Umbilical cord (tissue), 2 donors: Measurements from ENCODE around the gene ZSCAN10. TPM values are rescaled to one million over a fixed set of nuclear protein-coding genes. Genes with fewer than 3 reads are reported as not detected.

Experiments
- DNase-seq: peaks from one replicate; pipeline ENCODE4 v3.0.0-alpha.2; 2015; ENCODE audit warnings: low spot score
- total RNA-seq: library from RNA; depleted of rRNA; stranded (reverse); fragments of >200 nt; gene quantifications from one replicate; pipeline ENCODE4 v1.2.3, GENCODE V29; 2014; ENCODE audit warnings: low replicate concordance; ENCODE audit not compliant: insufficient read depth

ZSCAN10 gene
- total RNA-seq, 1 donor from 2014 or later, result not detected

DNA sequence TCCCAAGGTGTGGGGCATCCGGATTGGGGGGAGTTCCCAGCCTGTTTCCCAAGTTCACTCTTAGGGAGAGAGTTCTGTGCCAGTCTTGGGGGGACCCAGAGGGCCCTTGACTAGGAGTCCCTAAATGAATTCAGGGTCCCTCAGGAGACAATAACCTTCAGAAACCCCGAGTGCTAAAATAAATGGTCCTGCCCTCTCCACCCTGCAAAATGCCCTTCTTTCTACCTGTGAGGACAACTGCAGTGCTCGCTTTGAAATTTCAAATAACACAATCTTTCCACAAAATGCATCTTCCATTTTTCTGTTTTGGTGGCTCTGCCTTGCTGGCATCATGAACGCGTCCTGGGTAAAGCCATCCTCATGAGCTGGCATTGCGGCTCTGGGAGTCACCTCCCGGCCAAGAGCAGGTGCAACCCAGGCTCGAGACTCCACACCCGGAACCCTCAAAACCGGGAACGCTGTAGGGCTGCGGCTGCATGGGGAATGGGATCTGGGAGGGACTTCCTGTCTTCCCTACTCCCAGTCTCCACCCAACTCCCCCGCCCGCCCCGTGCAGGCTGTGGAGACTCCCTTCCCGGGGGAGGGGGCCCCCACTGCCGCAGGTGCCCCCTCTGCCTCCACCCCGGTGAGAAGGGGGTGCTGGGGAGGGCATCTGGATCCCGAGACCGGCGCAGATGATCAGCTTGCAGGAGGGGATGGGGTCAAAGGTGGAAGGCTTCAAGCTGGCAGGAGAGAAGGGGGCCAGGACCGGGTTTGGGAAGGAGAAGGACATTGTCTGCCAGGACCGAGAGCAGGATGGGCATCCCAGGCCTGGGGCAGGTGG, 13.2 kb upstream of the ZSCAN10 start, which contains the start of gene ZNF205:
Gene ZNF205 (plus strand): TSS at position 529 of the 823 bp plus-strand sequence. CDS start 845 bp downstream, outside the sequence.
- peak; percentile 81 for DNase-seq

GRCh38 chr16:3106205-3106928, 7.3 kb upstream of the ZSCAN10 start:
- peak; percentile 89 for DNase-seq

- no peak for DNase-seq
Observed at GRCh38 chr16:3101841-3102470, 2.9 kb upstream of the ZSCAN10 start.

GRCh38 chr16:3101018-3101840, 2.1 kb upstream of the ZSCAN10 start:
- no peak for DNase-seq

GRCh38 chr16:3099732-3100499, 822 bp upstream of the ZSCAN10 start:
- DNase-seq, result peak; percentile 89

DNA sequence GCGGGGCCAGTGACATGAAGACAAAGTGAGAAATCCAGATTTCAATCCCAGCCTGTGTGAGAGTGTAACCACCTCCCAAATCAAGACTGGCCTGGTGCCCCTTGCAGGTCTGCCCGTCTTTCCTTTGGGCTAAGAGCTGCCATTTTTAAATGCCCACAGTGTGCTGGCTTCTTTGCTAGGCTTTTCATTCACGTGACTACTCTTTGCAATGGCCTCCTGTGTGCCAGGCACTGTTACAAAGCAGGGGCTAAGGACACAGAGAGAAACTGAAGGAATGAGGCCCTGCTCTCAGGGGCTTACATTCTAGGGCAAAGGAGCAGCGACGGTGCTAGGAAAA, 269 bp upstream of the ZSCAN10 start:
- DNase-seq, result no peak

- no peak for DNase-seq
Observed at GRCh38 chr16:3097266-3097665, 1.8 kb downstream of the ZSCAN10 start.

GRCh38 chr16:3096362-3096761, 2.7 kb downstream of the ZSCAN10 start:
- DNase-seq, result no peak

DNA sequence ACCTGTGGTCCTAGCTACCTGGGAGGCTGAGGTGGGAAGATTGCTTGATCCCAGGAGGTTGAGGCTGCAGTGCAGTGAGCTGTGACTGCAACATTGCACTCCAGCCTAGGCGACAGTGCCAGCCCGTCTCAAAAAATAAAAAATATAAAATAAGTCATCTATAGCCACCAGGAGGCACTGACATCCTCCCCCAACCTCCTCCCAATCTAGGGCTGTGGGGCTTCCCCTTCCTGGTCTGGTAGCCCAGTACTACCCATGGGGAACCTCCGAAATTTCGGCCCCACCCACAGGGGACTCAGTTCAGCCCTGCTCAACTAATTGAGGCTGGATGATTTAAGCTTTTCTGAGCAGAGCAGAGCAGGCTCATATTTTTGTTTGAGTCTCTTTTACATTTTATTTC, 3.2 kb downstream of the ZSCAN10 start:
- DNase-seq, result no peak

DNA sequence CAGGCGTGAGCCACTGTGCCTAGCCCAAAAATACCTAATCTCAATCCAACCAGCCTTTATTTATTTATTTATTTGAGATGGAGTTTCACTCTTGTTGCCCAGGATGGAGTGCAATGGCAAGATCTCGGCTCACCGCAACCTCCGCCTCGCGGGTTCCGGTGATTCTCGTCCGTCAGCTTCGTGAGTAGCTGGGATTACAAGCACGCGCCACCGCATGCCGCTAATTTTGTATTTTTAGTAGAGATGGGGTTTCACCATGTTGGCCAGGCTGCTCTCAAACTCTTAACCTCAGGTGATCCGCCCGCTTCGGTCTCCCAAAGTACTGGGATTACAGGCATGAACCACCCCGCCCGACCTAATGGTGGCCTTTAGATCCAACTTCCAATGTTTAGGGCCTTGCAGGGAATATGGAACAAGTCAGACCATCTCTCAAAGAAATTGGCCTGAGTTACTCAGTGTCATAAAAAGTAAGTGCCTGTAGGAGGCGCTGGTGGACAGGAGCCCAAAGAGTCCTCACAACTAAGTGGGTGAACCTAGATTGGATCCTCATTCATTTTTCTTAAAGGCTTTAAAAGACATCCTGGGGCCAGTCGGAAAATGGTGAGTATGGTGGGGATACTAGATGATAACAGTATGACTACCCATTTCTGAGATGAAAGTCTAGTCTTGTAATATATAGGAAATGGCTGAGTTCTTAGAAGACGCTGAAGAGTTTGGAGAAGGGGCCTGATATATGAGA, 4.6 kb downstream of the ZSCAN10 start:
- DNase-seq, result no peak

DNA sequence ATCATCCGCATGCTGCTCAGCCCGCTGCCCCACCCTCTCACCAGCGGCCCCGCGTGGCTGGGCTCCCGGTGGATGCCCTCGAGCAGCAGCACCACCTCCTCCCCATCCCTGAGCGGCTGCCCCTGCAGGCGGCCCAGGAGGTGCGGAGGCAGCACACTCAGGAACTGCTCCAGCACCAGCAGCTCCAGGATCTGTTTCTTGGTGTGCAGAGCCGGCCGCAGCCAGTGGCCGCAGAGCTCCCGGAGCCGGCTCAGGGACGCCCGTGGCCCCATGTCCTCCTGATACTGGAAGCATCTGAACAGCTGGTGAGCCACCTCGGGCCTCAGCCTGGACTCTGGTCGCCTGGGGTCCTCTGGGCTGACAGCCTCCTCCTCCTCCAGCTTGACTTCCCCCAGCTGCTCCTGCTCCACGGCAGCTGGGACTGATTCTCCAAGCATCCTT, 6.6 kb downstream of the ZSCAN10 start:
- DNase-seq, result no peak

GRCh38 chr16:3091551-3091950, 7.5 kb downstream of the ZSCAN10 start:
- DNase-seq, result no peak

DNA sequence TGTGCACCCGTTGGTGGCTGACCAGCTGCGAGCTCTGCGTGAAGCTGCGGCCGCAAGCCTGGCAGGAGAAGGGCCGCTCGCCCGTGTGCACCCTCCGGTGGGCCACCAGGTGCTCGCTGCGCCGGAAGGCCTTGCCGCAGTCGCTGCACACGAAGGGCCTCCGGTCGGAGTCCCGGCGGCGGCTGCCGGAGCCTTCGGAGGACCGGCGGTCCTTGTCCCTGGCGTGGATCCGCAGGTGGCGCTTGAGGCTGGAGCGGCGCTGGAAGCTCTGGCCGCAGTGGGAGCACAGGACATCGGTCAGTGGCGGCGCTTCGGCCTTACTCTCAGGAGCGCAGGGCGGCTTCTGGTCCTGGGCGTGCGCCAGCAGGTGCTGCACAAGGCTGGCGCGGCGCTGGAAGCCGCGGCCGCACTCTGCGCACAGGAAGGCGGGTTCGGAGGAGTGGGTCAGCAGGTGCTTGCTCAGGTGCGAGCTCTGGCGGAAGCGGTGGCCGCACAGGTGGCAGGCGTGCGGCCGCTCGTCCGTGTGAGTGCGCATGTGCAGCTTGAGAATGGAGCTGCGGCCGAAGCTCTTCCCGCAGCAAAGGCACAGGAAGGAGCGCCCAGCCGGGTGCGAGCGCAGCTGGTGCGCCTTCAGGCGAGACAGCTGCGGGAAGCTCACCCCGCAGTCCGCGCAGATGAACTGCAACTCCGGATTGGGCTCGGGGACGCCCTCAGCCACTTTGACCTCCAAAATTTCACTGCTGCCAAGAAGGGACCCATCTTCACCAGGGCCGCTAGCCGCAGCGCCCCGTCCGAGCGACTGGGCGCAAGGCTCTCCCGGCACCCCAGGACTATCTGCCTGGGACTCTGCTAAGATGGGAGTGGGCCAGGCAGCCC, 9.1 kb downstream of the ZSCAN10 start:
- no peak for DNase-seq

DNA sequence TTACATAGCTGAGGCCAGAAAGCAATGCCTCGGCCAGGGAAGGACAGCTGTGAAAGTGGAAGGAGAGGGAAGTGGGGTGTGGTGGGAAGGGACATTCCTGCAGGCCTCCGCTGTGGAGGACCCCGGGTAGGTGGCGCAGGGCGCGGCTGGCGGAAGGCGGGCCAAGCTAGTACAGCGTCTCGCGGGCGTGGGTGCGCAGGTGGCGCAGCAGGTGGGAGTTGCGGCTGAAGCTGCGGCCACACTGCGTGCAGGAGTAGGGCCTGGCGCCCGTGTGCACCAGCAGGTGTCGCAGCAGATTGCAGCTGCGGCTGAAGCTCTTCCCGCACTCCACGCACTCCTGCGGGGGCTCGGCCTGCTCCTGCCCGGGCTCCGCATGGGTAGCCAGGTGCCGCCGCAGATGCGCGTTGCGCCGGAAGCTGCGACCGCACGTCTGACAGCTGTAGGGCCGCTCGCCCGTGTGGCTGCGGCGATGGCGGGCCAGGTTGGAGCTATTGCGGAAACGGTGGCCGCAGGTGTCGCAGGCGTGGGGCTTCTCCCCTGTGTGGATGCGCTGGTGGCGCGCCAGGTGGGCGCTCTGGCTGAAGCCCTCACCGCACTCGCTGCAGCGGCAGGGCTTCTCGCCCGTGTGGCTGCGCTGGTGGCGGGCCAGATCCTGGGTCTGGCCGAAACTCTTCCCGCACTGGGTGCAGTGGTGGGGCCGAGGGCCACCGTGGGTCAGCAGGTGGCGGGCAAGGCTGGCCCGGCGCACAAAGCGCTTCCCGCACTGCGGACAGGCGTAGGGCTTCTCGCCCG, 10.0 kb downstream of the ZSCAN10 start:
- DNase-seq, result no peak

GRCh38 chr16:3088450-3088849, 10.6 kb downstream of the ZSCAN10 start:
- DNase-seq, result no peak

GRCh38 chr16:3087243-3088235, 11.6 kb downstream of the ZSCAN10 start:
- no peak for DNase-seq
